GM18951 (cell line): ENCODE measurements around the gene MIAT.

Experiments used
- POLR2A ChIP-seq: IDR thresholded peaks from 4 replicates; pipeline ENCODE4 v1.6.1; 2011; ENCODE audit warnings: mild to moderate bottlenecking; ENCODE audit not compliant: insufficient read length, insufficient read depth; ENCODE audit errors: extremely low read depth
- in situ Hi-C: fragments of 300-500 bp; cut with MboI; formaldehyde crosslinking; loops from one replicate; pipeline ENCODE4 v1.12.0; 2022; ENCODE audit warnings: low sequenced_read_pairs, mixed read lengths, inconsistent platforms; ENCODE audit not compliant: unreplicated experiment

Gene MIAT

GRCh38 chr22:26725012-26725676, 67.8 kb downstream of the MIAT start:
- in situ Hi-C loops, result no loop called here
- TF ChIP-seq POLR2A, result no peak
